ENCODE results near the gene THBD.

THBD gene

DNA sequence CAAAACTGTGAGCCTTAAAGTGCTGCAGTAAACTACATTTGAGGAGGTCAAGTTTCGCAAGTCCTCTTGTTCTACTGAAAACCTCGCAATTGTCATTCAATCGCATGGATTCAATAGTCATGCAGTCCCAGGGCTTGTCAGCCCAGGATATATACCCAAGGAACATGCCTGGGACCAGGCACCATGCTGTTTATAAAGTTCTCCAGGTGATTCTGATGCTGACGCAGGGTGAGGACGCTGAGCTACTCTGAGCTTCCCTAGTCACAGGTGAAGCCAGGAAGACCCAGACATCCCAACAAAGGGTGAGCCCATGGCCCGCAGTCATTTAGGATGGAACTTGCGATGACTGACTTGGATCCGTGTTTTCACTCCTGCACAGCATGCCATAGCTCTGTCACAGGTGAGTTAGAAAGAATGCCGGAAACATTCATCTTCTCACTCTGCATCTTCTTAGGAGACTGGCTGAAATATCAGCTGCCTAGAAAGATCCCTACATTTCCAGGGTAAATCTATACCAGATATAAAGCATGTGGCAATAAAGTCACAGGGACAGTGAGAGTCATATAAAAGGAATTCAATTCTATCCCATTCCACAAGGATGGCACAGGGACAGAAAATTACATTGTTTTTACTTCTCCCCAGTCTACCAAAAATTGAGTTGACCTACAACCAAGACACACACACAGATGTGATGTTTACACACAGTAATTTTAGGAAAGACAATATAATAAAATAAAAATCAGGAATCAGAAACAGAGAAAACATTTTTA is 41.4 kb downstream of the THBD start:
- no peak for DNase-seq

DNA sequence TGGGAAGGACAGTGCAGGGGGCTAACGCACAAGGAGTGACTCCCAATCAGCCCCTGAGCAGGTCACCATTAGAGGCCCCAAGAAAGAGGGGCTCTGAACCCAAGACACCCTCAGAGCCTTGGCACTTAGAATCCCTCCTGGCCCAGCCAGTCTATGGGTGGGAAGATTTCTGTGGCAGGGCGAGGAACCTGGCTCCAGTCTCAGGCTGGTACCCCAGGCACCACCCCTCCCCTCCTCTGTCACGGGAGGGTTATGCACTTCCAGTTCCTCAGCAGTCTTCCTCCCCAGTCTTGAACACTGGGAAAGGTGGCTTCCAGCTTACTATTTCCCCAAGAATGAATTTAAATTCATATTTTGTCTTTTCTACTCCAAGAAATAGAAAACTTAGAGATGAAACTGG is 42.0 kb downstream of the THBD start:
- no peak for DNase-seq

DNA sequence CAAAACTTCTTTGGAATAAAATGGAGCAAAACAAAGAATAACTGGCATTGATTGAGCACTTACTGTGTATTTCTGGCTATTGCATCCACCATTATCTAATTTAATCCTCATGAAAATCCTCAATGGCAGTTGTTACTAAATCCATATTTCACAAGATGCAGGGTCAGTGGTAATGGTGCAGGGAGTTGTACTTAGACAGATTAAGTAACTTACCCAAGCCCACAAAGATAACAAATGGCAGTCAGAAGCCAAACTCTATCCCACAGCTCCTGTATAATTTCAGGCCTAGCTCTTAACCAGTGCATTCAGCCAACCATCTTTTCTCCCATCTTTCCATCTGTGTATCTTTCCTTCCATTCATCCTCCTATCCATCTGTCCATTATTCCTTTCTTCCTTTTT is 43.7 kb downstream of the THBD start:
- DNase-seq: no peak

DNA sequence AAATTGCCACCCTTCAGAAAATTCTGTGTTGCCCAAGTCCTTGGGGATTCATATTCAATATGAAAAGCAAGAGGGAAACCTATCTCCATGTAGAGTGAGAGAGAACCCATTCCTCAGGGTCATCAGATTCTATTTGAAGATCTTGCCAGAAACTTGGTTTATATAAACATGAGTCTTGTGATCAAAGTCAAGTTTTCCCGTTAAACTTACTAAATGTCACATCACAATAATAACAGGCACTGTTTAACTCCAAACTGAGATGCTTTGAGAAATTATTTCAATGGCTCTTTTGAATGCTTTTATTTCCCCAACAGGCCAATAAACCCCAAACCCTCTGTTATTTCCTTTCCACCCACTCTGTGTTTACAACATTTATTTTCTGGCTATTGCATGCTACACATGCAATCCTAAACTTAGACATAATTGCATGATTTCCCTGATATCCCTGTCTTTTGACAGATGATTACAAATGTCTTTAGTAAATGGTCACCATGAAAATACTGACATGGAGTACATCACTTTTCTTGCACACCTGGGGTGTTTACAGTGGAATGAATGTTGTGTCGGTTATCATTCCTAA is 45.5 kb downstream of the THBD start:
- no peak for DNase-seq

DNA sequence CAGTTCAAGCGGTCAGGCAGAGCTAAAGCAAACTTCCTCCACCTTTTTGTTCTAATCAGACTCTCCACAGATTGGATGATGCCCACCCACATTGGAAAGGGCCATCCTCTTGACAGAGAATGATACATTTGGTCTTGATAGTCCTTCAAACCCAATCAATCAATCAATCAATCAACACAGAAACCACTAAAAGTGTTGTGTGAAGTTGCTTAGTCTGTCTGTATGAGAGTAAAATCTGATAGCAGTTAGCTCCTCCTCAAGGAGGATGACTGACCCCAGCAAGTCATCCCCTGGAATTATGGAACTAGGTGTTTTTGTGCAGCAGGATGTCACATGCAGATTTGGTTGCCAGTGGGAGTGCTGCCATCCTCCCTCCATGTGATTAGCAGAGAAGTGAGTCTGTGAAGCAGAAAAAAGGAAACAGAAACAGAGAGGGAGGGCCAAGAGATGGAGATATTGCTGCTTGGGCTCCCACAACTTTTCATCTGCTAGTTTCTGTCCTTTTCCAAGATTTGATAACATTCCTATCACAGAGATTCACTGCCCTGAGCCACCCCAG is 46.3 kb downstream of the THBD start:
- no peak for DNase-seq

DNA sequence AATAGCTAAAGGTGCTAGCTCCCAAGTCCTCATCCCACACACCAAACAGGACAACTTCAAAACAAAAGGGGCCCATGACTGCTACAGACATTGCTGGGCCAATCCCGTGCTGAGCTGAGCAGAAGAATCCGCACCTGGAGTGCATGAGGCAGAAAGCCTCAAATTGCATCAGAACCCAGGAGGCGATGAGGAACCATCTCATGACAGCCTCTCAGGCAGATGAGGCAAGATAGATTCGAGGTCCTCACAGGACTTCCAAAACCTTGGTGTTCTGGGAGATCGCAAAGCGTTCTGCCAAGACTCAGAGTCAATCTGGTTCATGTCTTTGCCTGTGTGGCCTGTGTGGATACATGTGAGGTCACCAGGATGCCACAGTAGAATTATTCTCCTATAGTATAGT is 47.2 kb downstream of the THBD start:
- no peak for DNase-seq

DNA sequence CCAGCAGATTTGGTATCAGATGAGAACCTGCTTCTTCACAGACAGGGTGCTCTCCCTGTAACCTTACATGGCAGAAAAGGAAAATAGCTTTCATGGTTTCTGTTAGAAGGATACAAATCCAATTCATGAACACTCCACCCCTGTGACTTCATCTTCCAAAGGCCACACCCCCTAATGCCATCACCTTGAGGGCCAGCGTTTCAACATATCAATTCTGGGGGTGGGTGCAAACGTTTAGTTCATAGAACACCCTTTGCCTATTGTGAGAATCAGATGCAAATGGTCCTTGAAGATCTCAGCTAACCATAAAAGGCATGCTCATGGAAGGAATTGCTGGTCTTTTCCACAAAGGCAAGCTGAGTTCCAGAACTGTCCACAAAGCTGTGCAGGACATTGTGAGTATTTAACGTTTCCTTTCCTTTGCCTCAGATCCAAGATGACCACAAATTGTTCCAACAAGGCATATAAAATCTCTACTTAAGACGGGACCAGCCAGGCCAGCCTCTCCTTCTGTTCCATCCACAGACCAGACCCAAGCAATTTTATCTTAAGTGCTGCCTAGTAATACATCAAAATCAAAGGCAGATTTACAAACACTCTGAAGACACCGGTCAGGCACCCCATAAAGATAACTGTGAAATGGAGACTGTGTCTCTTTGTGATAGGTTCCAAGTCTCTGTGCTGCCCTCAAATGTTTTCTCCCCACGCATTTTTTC is 49.1 kb downstream of the THBD start:
- DNase-seq: no peak

DNA sequence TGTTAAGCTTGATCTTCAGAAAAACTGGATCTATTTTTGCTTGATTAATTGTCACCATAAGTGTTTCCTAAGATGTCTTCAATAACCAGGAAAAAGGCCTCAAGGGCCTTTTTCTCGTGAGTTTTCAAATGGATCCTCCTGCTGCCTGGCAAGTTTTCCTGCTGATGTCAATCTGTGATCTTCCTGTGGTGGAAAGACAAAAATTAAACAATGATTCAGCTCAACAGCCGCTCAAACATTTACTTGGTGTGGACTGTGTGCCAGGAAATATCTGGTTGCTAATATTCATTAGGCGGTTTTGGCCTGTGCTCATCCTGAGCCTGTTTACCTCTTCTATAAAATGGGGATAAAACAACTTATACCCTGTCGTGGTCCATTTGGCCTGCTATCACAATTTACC is 49.7 kb downstream of the THBD start:
- DNase-seq: no peak

DNA sequence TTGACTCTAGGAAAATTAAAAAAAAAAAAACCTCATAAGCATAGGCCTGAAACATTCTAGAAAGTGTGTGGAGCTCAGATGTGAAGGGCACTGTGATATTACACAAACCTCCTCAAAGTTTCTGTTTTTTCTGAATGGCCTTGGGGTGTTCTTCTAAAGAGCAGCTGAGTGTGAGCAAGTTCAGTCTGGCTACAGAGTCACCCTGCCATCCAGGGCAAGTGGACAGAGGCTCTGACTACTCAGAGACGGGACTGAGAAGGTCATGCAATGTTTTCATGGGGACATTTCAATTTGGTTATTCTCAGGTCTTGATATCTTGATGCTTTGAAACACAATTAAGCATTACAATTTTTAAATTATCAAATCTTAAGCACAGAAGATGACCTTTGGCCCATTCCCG is 51.0 kb downstream of the THBD start:
- DNase-seq: no peak

DNA sequence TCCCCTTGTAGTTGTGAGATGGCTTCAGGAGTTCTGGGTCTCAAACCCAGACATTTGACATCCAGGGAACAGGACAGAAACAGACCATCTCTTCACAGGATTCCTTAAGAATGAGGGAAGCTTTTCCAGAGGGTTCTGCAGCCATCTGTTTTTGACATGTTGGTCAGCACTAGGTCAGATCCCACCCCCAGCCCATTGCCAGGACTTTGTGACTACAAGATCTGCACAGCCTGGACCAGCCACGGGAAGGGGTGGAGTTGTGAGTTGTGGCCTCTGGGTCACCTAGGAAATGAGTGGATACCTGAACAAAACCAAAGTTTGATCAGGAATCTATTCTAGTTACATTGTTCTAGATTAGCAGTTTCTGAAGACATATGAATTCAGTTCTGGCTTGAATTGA is 53.5 kb downstream of the THBD start:
- DNase-seq: no peak
